A549 (cell line): ENCODE measurements around the gene UNC5A. TPM values are rescaled to one million over a fixed set of nuclear protein-coding genes. Genes with fewer than 3 reads are reported as not detected.

ENCODE experiments used
- ATAC-seq, 2 experiments: fragments of 200-7000 bp in 1 of 2; fragments of >200 bp in 1 of 2; cut with Nextera tagmentation in 1 of 2; cut with Tn5 transposase in 1 of 2; 3 replicates each; pipeline versions ENCODE4 v1.8.0 to v1.9.1; 2018 to 2020; ENCODE audit warnings: mild to moderate bottlenecking in 1 of 2, moderate library complexity in 1 of 2
- CTCF ChIA-PET: fragments of 300-600 bp; sonication (Branson Sonifier 250); formaldehyde crosslinking; extraction: SDS; loops from one replicate; lab custom pipeline; 2021; ENCODE audit warnings: antibody characterized with exemption, inconsistent platforms; lab: Yijun Ruan, JAX
- POLR2A ChIA-PET: fragments of 350-600 bp; formaldehyde crosslinking; extraction: SDS; loops from one replicate; lab custom pipeline; 2021; ENCODE audit warnings: antibody characterized with exemption, inconsistent platforms; lab: Yijun Ruan, JAX
- DNase-seq, 2 experiments: peaks; one replicate each; pipeline versions ENCODE4 v3.0.0 to v3.0.0-alpha.2; 2011 to 2016; ENCODE audit warnings: low read depth in 1 of 2, low spot score in 1 of 2
- FAIRE-seq: peaks from 2 replicates; lab custom pipeline; 2011; peaks lifted over from hg19 to GRCh38; lab: Jason Lieb, UNC
- H3K27ac ChIP-seq, 2 experiments: fragments of >200 bp; sonication (Bioruptor Twin); formaldehyde crosslinking; 3 replicates each; pipeline ENCODE4 v1.5.1; 2016 to 2017
- H3K4me1 ChIP-seq: fragments of >200 bp; sonication (Bioruptor Twin); formaldehyde crosslinking; 3 replicates; pipeline ENCODE4 v1.6.1; 2016
- H3K4me2 ChIP-seq: fragments of >200 bp; sonication (Bioruptor Twin); formaldehyde crosslinking; 3 replicates; pipeline ENCODE4 v1.6.1; 2016
- H3K4me3 ChIP-seq: fragments of >200 bp; sonication (Bioruptor Twin); formaldehyde crosslinking; 3 replicates; pipeline ENCODE4 v1.5.1; 2016
- H3K9me3 ChIP-seq: fragments of >200 bp; sonication (Bioruptor Twin); formaldehyde crosslinking; 3 replicates; pipeline ENCODE4 v1.6.1; 2016
- ATOH8 ChIP-seq: fragments of 250-450 bp; sonication (Bioruptor Pico); IDR thresholded peaks from 2 replicates; pipeline ENCODE4 v1.5.0; 2020; ENCODE audit warnings: low read depth, mild to moderate bottlenecking, moderate library complexity
- CBX8 ChIP-seq: fragments of 200-600 bp; sonication (generic); IDR thresholded peaks from 2 replicates; pipeline ENCODE4 v1.6.1; 2016
- CEBPB ChIP-seq, 2 experiments: fragments of >200 bp in 1 of 2; sonication (Bioruptor Twin) in 1 of 2; formaldehyde crosslinking in 1 of 2; IDR thresholded peaks; 2 replicates each; pipeline ENCODE4 v1.6.1; 2012 to 2016
- CHD4 ChIP-seq: fragments of 200-600 bp; sonication (generic); IDR thresholded peaks from 2 replicates; pipeline ENCODE4 v1.6.1; 2016; ENCODE audit warnings: antibody characterized with exemption, mild to moderate bottlenecking, borderline replicate concordance
- EHF ChIP-seq: fragments of 250-450 bp; sonication (Bioruptor Pico); IDR thresholded peaks from 2 replicates; pipeline ENCODE4 v1.5.0; 2020; ENCODE audit warnings: mild to moderate bottlenecking
- ESRRA ChIP-seq: fragments of 150-350 bp; IDR thresholded peaks from 2 replicates; pipeline ENCODE4 v1.6.1; 2014; ENCODE audit warnings: mild to moderate bottlenecking, low read length, borderline replicate concordance
- FOSL2 ChIP-seq, 2 experiments: fragments of 450-650 bp in 1 of 2; fragments of >200 bp in 1 of 2; sonication (Bioruptor Twin) in 1 of 2; formaldehyde crosslinking; IDR thresholded peaks; 2 replicates each; pipeline versions ENCODE4 v1.5.0 to v1.6.1; 2016 to 2020; ENCODE audit warnings: mild to moderate bottlenecking in 1 of 2, moderate library complexity in 1 of 2
- HES2 ChIP-seq: fragments of >200 bp; sonication (Bioruptor Twin); formaldehyde crosslinking; IDR thresholded peaks from 2 replicates; pipeline ENCODE4 v1.6.1; 2016
- HEYL ChIP-seq: fragments of 250-450 bp; sonication (Bioruptor Pico); IDR thresholded peaks from 2 replicates; pipeline ENCODE4 v1.8.0; 2021; ENCODE audit warnings: mild to moderate bottlenecking, moderate library complexity
- HOXA7 ChIP-seq: fragments of 250-450 bp; sonication (Bioruptor Pico); IDR thresholded peaks from 2 replicates; pipeline ENCODE4 v1.5.0; 2020; ENCODE audit warnings: mild to moderate bottlenecking, moderate library complexity
- JUNB ChIP-seq: fragments of >200 bp; sonication (Bioruptor Twin); formaldehyde crosslinking; IDR thresholded peaks from 2 replicates; pipeline ENCODE4 v1.6.1; 2016
- KDM1A ChIP-seq: fragments of 200-600 bp; sonication (generic); IDR thresholded peaks from 2 replicates; pipeline ENCODE4 v1.6.1; 2016; ENCODE audit warnings: low read depth, mild to moderate bottlenecking
- KDM5A ChIP-seq: fragments of 200-600 bp; sonication (generic); IDR thresholded peaks from 2 replicates; pipeline ENCODE4 v1.6.1; 2016; ENCODE audit warnings: antibody characterized with exemption, mild to moderate bottlenecking
- MAFK ChIP-seq: fragments of 450-650 bp; IDR thresholded peaks from 2 replicates; pipeline ENCODE4 v1.6.1; 2014; ENCODE audit not compliant: partially characterized antibody
- MAZ ChIP-seq: fragments of 150-350 bp; IDR thresholded peaks from 2 replicates; pipeline ENCODE4 v1.6.1; 2014; ENCODE audit warnings: antibody characterized with exemption, low read depth, low read length, borderline replicate concordance
- MYC ChIP-seq: IDR thresholded peaks from 2 replicates; pipeline ENCODE4 v1.6.1; 2012; ENCODE audit warnings: mild to moderate bottlenecking, inconsistent platforms, low read length, improper control_type of control experiment, borderline replicate concordance
- NPAS2 ChIP-seq: fragments of 250-450 bp; sonication (Bioruptor Pico); IDR thresholded peaks from 2 replicates; pipeline ENCODE4 v1.8.0; 2022; ENCODE audit warnings: mild to moderate bottlenecking, moderate library complexity, borderline replicate concordance
- NR3C1 ChIP-seq: fragments of >200 bp; sonication (Bioruptor Twin); formaldehyde crosslinking; IDR thresholded peaks from 3 replicates; pipeline ENCODE4 v1.6.1; 2017
- PHF8 ChIP-seq: fragments of 200-600 bp; sonication (generic); IDR thresholded peaks from 2 replicates; pipeline ENCODE4 v1.6.1; 2016; ENCODE audit warnings: low read depth, mild to moderate bottlenecking, antibody characterized with exemption, moderate library complexity, borderline replicate concordance
- POLR2A ChIP-seq: IDR thresholded peaks from 2 replicates; pipeline ENCODE4 v1.6.1; 2012; ENCODE audit warnings: mild to moderate bottlenecking, low read length
- RAD21 ChIP-seq, 2 experiments: fragments of >200 bp in 1 of 2; sonication (Bioruptor Twin) in 1 of 2; formaldehyde crosslinking in 1 of 2; IDR thresholded peaks in 1 of 2; conservative IDR thresholded peaks in 1 of 2; 2 replicates in 1 of 2; 3 replicates in 1 of 2; pipeline ENCODE4 v1.6.1; 2012 to 2018; ENCODE audit warnings: inconsistent platforms in 1 of 2
- RARB ChIP-seq: fragments of 250-450 bp; sonication (Bioruptor Pico); IDR thresholded peaks from 2 replicates; pipeline ENCODE4 v1.8.0; 2021; ENCODE audit warnings: mild to moderate bottlenecking, moderate library complexity
- RCOR1 ChIP-seq: fragments of 150-350 bp; IDR thresholded peaks from 2 replicates; pipeline ENCODE4 v1.6.1; 2014; ENCODE audit warnings: antibody characterized with exemption, low read length, low read depth
- RFX5 ChIP-seq: fragments of 450-650 bp; IDR thresholded peaks from 2 replicates; pipeline ENCODE4 v1.7.1; 2014; ENCODE audit warnings: antibody characterized with exemption, mild to moderate bottlenecking, moderate library complexity
- RNF2 ChIP-seq: fragments of 200-600 bp; sonication (generic); IDR thresholded peaks from 2 replicates; pipeline ENCODE4 v1.6.1; 2016; ENCODE audit warnings: low read depth, mild to moderate bottlenecking, antibody characterized with exemption, moderate library complexity, borderline replicate concordance
- SMC3 ChIP-seq: fragments of >200 bp; sonication (Bioruptor Twin); formaldehyde crosslinking; IDR thresholded peaks from 3 replicates; pipeline ENCODE4 v1.6.1; 2018; ENCODE audit warnings: inconsistent platforms
- SREBF2 ChIP-seq: fragments of 450-650 bp; IDR thresholded peaks from 2 replicates; pipeline ENCODE4 v1.6.1; 2014; ENCODE audit warnings: mild to moderate bottlenecking, moderate library complexity
- TFCP2L1 ChIP-seq: fragments of 250-450 bp; sonication (Bioruptor Pico); IDR thresholded peaks from 2 replicates; pipeline ENCODE4 v1.5.0; 2021; ENCODE audit warnings: mild to moderate bottlenecking
- TP53 ChIP-seq: fragments of 250-450 bp; sonication (Bioruptor Pico); IDR thresholded peaks from 2 replicates; pipeline ENCODE4 v1.5.0; 2021; ENCODE audit warnings: mild to moderate bottlenecking, moderate library complexity
- ZNF302 ChIP-seq: fragments of 250-450 bp; sonication (Bioruptor Pico); IDR thresholded peaks from 2 replicates; pipeline ENCODE4 v1.9.0; 2021; ENCODE audit warnings: inconsistent platforms, mild to moderate bottlenecking, moderate library complexity
- WGBS: methylation state at CpG from one replicate; pipeline ENCODE4 v1.1.6; 2017; ENCODE audit errors: missing lambda C conversion rate; 5-methylcytosine and 5-hydroxymethylcytosine counted together
- polyA plus RNA-seq, 4 experiments: library from polyadenylated mRNA; depleted of rRNA in 3 of 4; stranded (reverse); fragments of >200 nt; fragmentation: RNase III in 1 of 4; extraction: RNeasy Plus Mini Kit Qiagen cat#74134 plus additional on column Dnase treatment in 1 of 4; gene quantifications; 2 replicates in 3 of 4; 3 replicates in 1 of 4; pipeline ENCODE4 v1.2.3, GENCODE V29; 2011 to 2017
- TF ChIP-seq, protein P1 (sequence below): fragments of 450-650 bp; IDR thresholded peaks from 2 replicates; pipeline ENCODE4 v1.6.1; 2014; ENCODE audit warnings: antibody characterized with exemption
- TF ChIP-seq, protein P2 (sequence below): IDR thresholded peaks from 2 replicates; pipeline ENCODE4 v1.6.1; 2012; ENCODE audit warnings: low read depth, borderline replicate concordance

UNC5A gene
- polyA plus RNA-seq, 2 of the 4 experiments (the other 2 are of a cell fraction), result 0.03 to 0.14 TPM

- H3K4me3 ChIP-seq, result no peak overlapping the region
- no peak overlapping the region for H3K27ac ChIP-seq
- ATAC-seq (no peak), FAIRE-seq (no peak), DNase-seq (no peak)
- H3K9me3 ChIP-seq, result no peaks in the 10 kb centered on the region
- ChIA-PET POLR2A (no interaction called here), CTCF (no interaction called here)
- H3K4me1 ChIP-seq, result no peaks in the 10 kb centered on the region
- 84% methylated on average over 6 of the region's 6 CpGs for WGBS
- no peak overlapping the region for H3K4me2 ChIP-seq
- TF ChIP-seq RFX5, result no peak
These were observed 83.9 kb downstream of the UNC5A start for GRCh38 chr5:176894298-176894697.

DNA sequence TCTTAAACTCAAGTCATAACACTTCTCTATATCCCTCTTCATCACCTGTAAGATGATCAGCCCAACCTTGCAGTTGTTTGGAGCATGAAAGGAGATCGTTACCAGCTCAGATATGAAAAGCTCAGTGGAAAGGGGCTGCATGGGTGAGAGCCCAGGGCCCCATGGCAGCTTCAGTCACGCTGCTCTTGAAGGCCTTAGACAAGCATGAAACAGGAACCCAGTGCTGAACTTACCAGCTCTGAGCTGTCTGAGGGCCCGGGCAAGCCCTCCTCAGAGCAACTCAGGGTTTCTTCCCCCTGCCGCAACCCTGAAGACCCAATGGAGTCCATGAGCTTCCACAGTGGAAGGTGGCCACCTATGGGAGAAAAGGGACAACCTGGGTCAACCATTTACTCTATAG is 85.5 kb downstream of the UNC5A start:
- FAIRE-seq, result no peak
- no peak overlapping the region for H3K4me3 ChIP-seq
- ATAC-seq, result no peak; a peak in 2 of 6 replicates
- H3K9me3 ChIP-seq, result no peaks in the 10 kb centered on the region
- CTCF ChIA-PET, result interaction anchor here (0.7 to 1.3 kb wide), 3 partner anchors 47 to 237 kb away, joined by 3 to 7 read pairs (median 3); no protein-coding TSS in a partner anchor
- DNase-seq, result no peak
- H3K27ac ChIP-seq, result no peak overlapping the region
- no peak for TF ChIP-seq CHD4
- TF ChIP-seq MAZ, result no peak
- no peak for TF ChIP-seq SMC3
- TF ChIP-seq NPAS2 (CRISPR knock-in tag), result no peak
- no peak for TF ChIP-seq MAFK
- no peak for TF ChIP-seq ZNF302 (CRISPR knock-in tag)
- TF ChIP-seq ATOH8, result no peak
- TF ChIP-seq, protein P1, sequence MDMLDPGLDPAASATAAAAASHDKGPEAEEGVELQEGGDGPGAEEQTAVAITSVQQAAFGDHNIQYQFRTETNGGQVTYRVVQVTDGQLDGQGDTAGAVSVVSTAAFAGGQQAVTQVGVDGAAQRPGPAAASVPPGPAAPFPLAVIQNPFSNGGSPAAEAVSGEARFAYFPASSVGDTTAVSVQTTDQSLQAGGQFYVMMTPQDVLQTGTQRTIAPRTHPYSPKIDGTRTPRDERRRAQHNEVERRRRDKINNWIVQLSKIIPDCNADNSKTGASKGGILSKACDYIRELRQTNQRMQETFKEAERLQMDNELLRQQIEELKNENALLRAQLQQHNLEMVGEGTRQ, result no peak
- TF ChIP-seq JUNB, result no peak
- no peak for TF ChIP-seq RFX5
- TF ChIP-seq HEYL (CRISPR knock-in tag), result no peak
- no peak for TF ChIP-seq TFCP2L1
- TF ChIP-seq HES2, result no peak
- no peak for TF ChIP-seq POLR2A
- TF ChIP-seq PHF8, result no peak
- TF ChIP-seq CBX8, result no peak
- no peak for TF ChIP-seq RAD21 (conservative IDR thresholded peaks at IDR 0.05 in 1 of 2, IDR thresholded peaks at IDR 0.05 in 1 of 2)
- no peak for TF ChIP-seq MYC
- H3K4me1 ChIP-seq, result no peaks in the 10 kb centered on the region
- H3K4me2 ChIP-seq, result no peak overlapping the region
- POLR2A ChIA-PET, result no interaction called here
- 70% methylated on average over 4 of the region's 4 CpGs for WGBS

DNA sequence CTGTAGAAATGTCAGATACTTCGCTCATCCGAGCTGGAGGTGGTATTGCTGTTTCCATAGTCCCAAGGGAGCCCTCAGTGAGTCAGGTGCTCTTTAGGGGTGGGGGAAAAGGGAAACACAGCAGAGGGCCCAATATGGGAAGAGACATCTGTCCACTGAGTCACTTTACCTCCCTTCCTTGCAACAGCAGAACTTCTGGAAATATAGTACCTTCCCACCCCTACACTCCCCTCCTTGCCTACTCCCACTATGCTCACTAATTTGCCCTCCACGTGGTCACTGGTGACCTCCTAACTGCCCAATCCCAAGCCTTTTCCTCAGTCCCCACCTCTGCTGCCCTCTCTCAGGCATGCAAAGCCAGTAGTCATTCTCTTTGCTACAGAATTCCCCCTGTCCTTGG is 86.9 kb downstream of the UNC5A start:
- ChIA-PET CTCF (interaction anchor here (1.0 to 1.9 kb wide), 3 partner anchors 14 to 41 kb away, joined by 3 to 7 read pairs (median 5); no protein-coding TSS in a partner anchor), POLR2A (no interaction called here)
- 56% methylated on average over 3 of the region's 3 CpGs for WGBS
- no peak overlapping the region for H3K27ac ChIP-seq
- H3K4me3 ChIP-seq, result no peak overlapping the region
- H3K9me3 ChIP-seq, result no peaks in the 10 kb centered on the region
- H3K4me1 ChIP-seq, result peaks cover 3% of the 10 kb centered on the region; the same call in 2 of the 3 replicates
- DNase-seq (no peak), FAIRE-seq (no peak), ATAC-seq (peak in 1 of 2 experiments; percentile 9; a peak in 3 of 6 replicates)
- no peak overlapping the region for H3K4me2 ChIP-seq
- TF ChIP-seq NR3C1 (no peak), JUNB (no peak), HOXA7 (CRISPR knock-in tag) (no peak), KDM1A (no peak), CEBPB (IDR thresholded peaks at IDR 0.05) (no peak), CHD4 (no peak), RNF2 (no peak), SREBF2 (no peak), ZNF302 (CRISPR knock-in tag) (no peak), ESRRA (no peak), HES2 (no peak), RARB (no peak), TP53 (no peak), EHF (CRISPR knock-in tag) (no peak), RCOR1 (no peak), KDM5A (no peak), FOSL2 (IDR thresholded peaks at IDR 0.05) (no peak), FOSL2 (CRISPR knock-in tag; IDR thresholded peaks at IDR 0.05) (no peak), SMC3 (no peak)
- TF ChIP-seq, protein P2, sequence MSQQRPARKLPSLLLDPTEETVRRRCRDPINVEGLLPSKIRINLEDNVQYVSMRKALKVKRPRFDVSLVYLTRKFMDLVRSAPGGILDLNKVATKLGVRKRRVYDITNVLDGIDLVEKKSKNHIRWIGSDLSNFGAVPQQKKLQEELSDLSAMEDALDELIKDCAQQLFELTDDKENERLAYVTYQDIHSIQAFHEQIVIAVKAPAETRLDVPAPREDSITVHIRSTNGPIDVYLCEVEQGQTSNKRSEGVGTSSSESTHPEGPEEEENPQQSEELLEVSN, result no peak
